Trophoblast cell (in vitro differentiated cells and primary cell): ENCODE measurements around the gene BROX.

Experiments used
- DNase-seq, 2 donors: peaks; one replicate each; pipeline ENCODE4 v3.0.0-alpha.2; 2016
- H2AFZ ChIP-seq: 2 replicates; pipeline ENCODE4 v1.6.1; 2013; ENCODE audit warnings: low read length, moderate library complexity, mild to moderate bottlenecking; ENCODE audit not compliant: insufficient read depth, poor library complexity
- H2AK5ac ChIP-seq: 2 replicates; pipeline ENCODE4 v1.6.1; 2013; ENCODE audit warnings: mild to moderate bottlenecking, low read length
- H2BK120ac ChIP-seq: 2 replicates; pipeline ENCODE4 v1.6.1; 2013; ENCODE audit warnings: low read length, mild to moderate bottlenecking, moderate library complexity; ENCODE audit not compliant: insufficient read depth, poor library complexity
- H2BK12ac ChIP-seq: 2 replicates; pipeline ENCODE4 v1.6.1; 2013; ENCODE audit warnings: mild to moderate bottlenecking, low read length, moderate library complexity
- H2BK5ac ChIP-seq: 2 replicates; pipeline ENCODE4 v1.6.1; 2013; ENCODE audit warnings: low read length, low read depth, moderate library complexity, mild to moderate bottlenecking; ENCODE audit not compliant: poor library complexity
- H3K14ac ChIP-seq: 2 replicates; pipeline ENCODE4 v1.6.1; 2013; ENCODE audit warnings: mild to moderate bottlenecking, low read length
- H3K18ac ChIP-seq: 2 replicates; pipeline ENCODE4 v1.6.1; 2013; ENCODE audit warnings: mild to moderate bottlenecking, low read length
- H3K23ac ChIP-seq: 2 replicates; pipeline ENCODE4 v1.6.1; 2013; ENCODE audit warnings: low read length
- H3K27ac ChIP-seq: 2 replicates; pipeline ENCODE4 v1.5.1; 2013; ENCODE audit warnings: low read depth, mild to moderate bottlenecking, inconsistent platforms, low read length, moderate library complexity
- H3K27me3 ChIP-seq: 2 replicates; pipeline ENCODE4 v1.6.1; 2013; ENCODE audit warnings: inconsistent platforms, mild to moderate bottlenecking, low read length, moderate library complexity; ENCODE audit not compliant: insufficient read depth
- H3K36me3 ChIP-seq, 2 experiments: 1 replicate in 1 of 2; 2 replicates in 1 of 2; pipeline ENCODE4 v1.6.1; 2013; ENCODE audit warnings: low read length in 2 of 2, mild to moderate bottlenecking in 2 of 2, moderate library complexity in 1 of 2; ENCODE audit not compliant: insufficient read depth in 2 of 2, control insufficient read depth in 1 of 2
- H3K4ac ChIP-seq: 2 replicates; pipeline ENCODE4 v1.6.1; 2013; ENCODE audit warnings: low read depth, mild to moderate bottlenecking, low read length, moderate library complexity
- H3K4me1 ChIP-seq, 2 experiments: 1 replicate in 1 of 2; 2 replicates in 1 of 2; pipeline ENCODE4 v1.6.1; 2013; ENCODE audit warnings: low read length in 2 of 2, mild to moderate bottlenecking in 2 of 2, moderate library complexity in 1 of 2; ENCODE audit not compliant: insufficient read depth in 2 of 2, control insufficient read depth in 1 of 2
- H3K4me2 ChIP-seq: 2 replicates; pipeline ENCODE4 v1.6.1; 2013; ENCODE audit warnings: inconsistent platforms, mild to moderate bottlenecking, low read length, moderate library complexity
- H3K4me3 ChIP-seq: 2 replicates; pipeline ENCODE4 v1.5.1; 2013; ENCODE audit warnings: mild to moderate bottlenecking, low read depth, low read length, inconsistent platforms
- H3K79me1 ChIP-seq: one replicate; pipeline ENCODE4 v1.6.1; 2013; ENCODE audit warnings: low read length
- H3K79me2 ChIP-seq: 2 replicates; pipeline ENCODE4 v1.6.1; 2013; ENCODE audit warnings: low read length, mild to moderate bottlenecking; ENCODE audit not compliant: control insufficient read depth, insufficient read depth, poor library complexity
- H3K9ac ChIP-seq: 2 replicates; pipeline ENCODE4 v1.6.1; 2013; ENCODE audit warnings: mild to moderate bottlenecking, low read length
- H3K9me3 ChIP-seq: 2 replicates; pipeline ENCODE4 v1.6.1; 2013; ENCODE audit warnings: low read depth, mild to moderate bottlenecking, control low read depth, inconsistent platforms, low read length; ENCODE audit not compliant: insufficient read depth
- H4K12ac ChIP-seq: 2 replicates; pipeline ENCODE4 v1.6.1; 2013; ENCODE audit warnings: low read depth, mild to moderate bottlenecking, low read length, moderate library complexity
- H4K8ac ChIP-seq: 2 replicates; pipeline ENCODE4 v1.6.1; 2013; ENCODE audit warnings: low read depth, mild to moderate bottlenecking, low read length, moderate library complexity
- H4K91ac ChIP-seq: one replicate; pipeline ENCODE4 v1.6.1; 2013; ENCODE audit warnings: low read depth, mild to moderate bottlenecking, low read length, moderate library complexity
- WGBS: extraction: QIAGEN DNeasy Blood & Tissue Kit; methylation state at CpG from one replicate; pipeline ENCODE4 v1.1.7; 2013; ENCODE audit warnings: missing lambda C conversion rate; ENCODE audit not compliant: insufficient read length, insufficient coverage; ENCODE audit errors: extremely low coverage; 5-methylcytosine and 5-hydroxymethylcytosine counted together

BROX gene

DNA sequence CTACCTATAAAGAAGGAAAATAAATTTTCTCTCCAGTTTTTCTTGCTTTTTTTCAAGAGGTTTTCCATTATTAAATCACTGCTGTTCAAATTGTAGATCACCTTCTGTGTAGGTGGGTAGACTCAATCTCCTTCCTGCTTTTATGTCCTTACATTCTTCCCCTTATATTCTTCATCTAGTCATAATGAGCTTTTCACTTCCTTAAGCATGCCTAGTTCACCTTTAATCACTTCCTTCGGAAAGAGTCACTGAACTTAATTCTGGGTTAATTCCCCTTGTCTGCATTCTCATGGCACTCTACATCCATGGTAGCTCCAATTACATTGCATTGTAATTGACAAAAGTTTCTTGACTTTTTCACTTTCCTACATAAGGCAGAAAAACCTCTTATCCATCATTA, 18.5 kb downstream of the BROX start:
- no peaks in the 10 kb centered on the region for H3K27me3 ChIP-seq
- no peak overlapping the region for H3K9ac ChIP-seq
- H3K27ac ChIP-seq: no peak overlapping the region
- no peak overlapping the region for H2BK5ac ChIP-seq
- no peak overlapping the region for H3K23ac ChIP-seq
- H3K79me2 ChIP-seq: no peaks in the 10 kb centered on the region
- DNase-seq: no peak
- no peaks in the 10 kb centered on the region for H3K4me1 ChIP-seq
- WGBS: no CpG with 5 or more reads among the region's 1 CpG
- H3K18ac ChIP-seq: no peak overlapping the region
- no peaks in the 10 kb centered on the region for H3K79me1 ChIP-seq
- H3K4ac ChIP-seq: no peak overlapping the region
- no peaks in the 10 kb centered on the region for H3K9me3 ChIP-seq
- H2BK12ac ChIP-seq: no peak overlapping the region
- H2AK5ac ChIP-seq: no peak overlapping the region
- H3K14ac ChIP-seq: no peak overlapping the region
- no peak overlapping the region for H2BK120ac ChIP-seq
- peaks cover 10 to 17% of the 10 kb centered on the region in 2 experiments for H3K36me3 ChIP-seq
- no peak overlapping the region for H4K12ac ChIP-seq
- no peak overlapping the region for H3K4me3 ChIP-seq
- H4K8ac ChIP-seq: no peak overlapping the region
- H4K91ac ChIP-seq: no peak overlapping the region
- H3K4me2 ChIP-seq: no peak overlapping the region
- H2AFZ ChIP-seq: no peak overlapping the region

DNA sequence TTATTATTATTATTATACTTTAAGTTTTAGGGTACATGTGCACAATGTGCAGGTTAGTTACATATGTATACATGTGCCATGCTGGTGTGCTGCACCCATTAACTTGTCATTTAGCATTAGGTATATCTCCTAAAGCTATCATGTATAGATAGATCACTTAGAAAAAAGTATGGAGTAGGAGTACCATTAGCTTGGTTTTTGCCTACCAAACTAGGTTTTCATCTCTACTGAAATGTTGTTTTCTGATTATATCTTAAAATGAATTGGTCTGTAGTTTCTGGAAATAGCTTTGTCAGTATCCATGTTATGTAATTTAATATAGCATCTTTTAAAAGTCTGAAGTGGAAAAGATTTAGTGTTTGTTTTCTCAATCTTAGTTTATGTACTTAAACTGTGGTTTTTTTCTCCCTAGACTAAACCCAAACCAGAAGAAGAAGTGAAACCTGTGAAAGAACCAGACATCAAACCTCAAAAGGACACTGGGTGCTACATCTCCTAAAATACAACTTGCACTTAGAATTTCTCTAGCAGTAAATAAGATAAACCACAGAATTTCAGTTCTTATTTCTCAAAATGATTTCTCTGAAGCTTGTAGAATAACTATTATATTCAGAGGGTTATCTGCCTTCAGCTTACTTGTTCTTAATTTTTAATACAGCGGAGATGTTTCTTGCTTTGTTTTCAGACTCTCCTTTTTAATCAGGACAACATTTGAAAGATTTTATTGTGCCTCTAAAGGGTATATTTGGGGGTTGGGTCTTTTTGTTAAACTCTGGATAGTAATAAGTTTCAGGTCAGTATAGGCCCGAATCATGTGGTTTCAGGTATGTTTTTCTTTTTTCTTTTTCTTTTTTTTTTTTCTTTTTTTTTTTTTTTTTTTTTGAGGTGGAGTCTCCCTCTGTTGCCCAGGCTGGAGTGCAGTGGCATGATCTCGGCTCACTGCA, 20.1 kb downstream of the BROX start:
- H2AK5ac ChIP-seq: no peak overlapping the region
- no peak overlapping the region for H2BK120ac ChIP-seq
- no peak overlapping the region for H3K18ac ChIP-seq
- H3K4me1 ChIP-seq: no peaks in the 10 kb centered on the region
- no peak overlapping the region for H2AFZ ChIP-seq
- H3K79me2 ChIP-seq: no peaks in the 10 kb centered on the region
- H3K79me1 ChIP-seq: no peaks in the 10 kb centered on the region
- H3K14ac ChIP-seq: no peak overlapping the region
- H3K27me3 ChIP-seq: no peaks in the 10 kb centered on the region
- WGBS: no CpG with 5 or more reads among the region's 3 CpGs
- H3K27ac ChIP-seq: no peak overlapping the region
- peaks cover 7 to 11% of the 10 kb centered on the region in 2 experiments for H3K36me3 ChIP-seq
- no peak overlapping the region for H4K12ac ChIP-seq
- no peak overlapping the region for H3K23ac ChIP-seq
- H2BK12ac ChIP-seq: no peak overlapping the region
- H3K4me2 ChIP-seq: no peak overlapping the region
- H4K91ac ChIP-seq: no peak overlapping the region
- H3K4ac ChIP-seq: no peak overlapping the region
- H3K4me3 ChIP-seq: no peak overlapping the region
- H3K9ac ChIP-seq: no peak overlapping the region
- no peak overlapping the region for H2BK5ac ChIP-seq
- no peak for DNase-seq
- no peaks in the 10 kb centered on the region for H3K9me3 ChIP-seq
- no peak overlapping the region for H4K8ac ChIP-seq

DNA sequence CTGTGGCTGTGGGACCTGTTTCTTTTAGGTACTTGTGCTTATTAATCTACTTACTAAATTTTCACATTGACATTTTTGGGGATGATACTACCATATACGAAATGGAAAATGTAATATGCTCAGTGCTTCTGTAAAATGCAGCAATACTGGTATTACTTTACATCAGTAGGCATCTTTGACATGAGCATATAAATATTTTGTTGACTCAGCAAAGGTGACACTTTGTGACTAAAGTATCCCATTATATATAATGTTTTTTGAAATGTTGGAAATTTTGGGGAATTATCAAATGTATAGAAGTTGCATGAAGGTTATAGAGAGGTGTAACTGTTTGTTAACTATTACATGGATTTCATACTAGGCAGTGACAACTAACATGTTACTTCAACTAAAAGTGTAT, 22.4 kb downstream of the BROX start:
- no peaks in the 10 kb centered on the region for H3K79me1 ChIP-seq
- H2AK5ac ChIP-seq: no peak overlapping the region
- H3K14ac ChIP-seq: no peak overlapping the region
- H3K18ac ChIP-seq: no peak overlapping the region
- H3K9me3 ChIP-seq: no peaks in the 10 kb centered on the region
- H3K27me3 ChIP-seq: no peaks in the 10 kb centered on the region
- no peak overlapping the region for H2BK5ac ChIP-seq
- H3K4ac ChIP-seq: no peak overlapping the region
- no peaks in the 10 kb centered on the region for H3K79me2 ChIP-seq
- no peak overlapping the region for H2BK12ac ChIP-seq
- H3K23ac ChIP-seq: no peak overlapping the region
- peaks cover 7 to 11% of the 10 kb centered on the region in 2 experiments for H3K36me3 ChIP-seq
- no peak overlapping the region for H4K91ac ChIP-seq
- H4K8ac ChIP-seq: no peak overlapping the region
- H4K12ac ChIP-seq: no peak overlapping the region
- WGBS: no CpG with 5 or more reads among the region's 1 CpG
- no peak overlapping the region for H2BK120ac ChIP-seq
- H3K4me2 ChIP-seq: no peak overlapping the region
- no peak overlapping the region for H3K4me3 ChIP-seq
- H3K27ac ChIP-seq: no peak overlapping the region
- no peak overlapping the region for H2AFZ ChIP-seq
- DNase-seq: no peak
- no peak overlapping the region for H3K9ac ChIP-seq
- no peaks in the 10 kb centered on the region for H3K4me1 ChIP-seq

DNA sequence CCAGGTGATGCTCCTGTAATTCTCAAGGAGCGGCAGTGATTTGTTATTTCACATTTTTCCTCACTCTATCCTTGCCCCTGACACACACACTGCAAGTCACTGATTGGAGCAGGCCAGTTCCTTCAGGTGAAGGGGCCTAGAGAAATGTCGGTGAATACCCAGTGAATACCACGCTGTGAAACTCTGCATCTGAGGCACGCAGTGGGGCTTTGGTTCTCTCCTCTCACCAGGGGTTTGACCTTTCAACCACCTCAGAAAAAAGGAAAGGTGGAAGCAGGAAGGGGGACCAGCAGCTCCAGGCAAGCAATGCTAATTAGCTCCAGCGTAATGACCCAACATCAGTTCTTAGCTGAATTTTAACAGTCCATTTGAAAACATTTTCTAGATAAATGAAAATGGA, 24.1 kb downstream of the BROX start:
- Histone ChIP-seq H3K27me3 (no peaks in the 10 kb centered on the region), H2AK5ac (no peak overlapping the region), H2AFZ (no peak overlapping the region), H3K4me3 (no peak overlapping the region), H3K18ac (no peak overlapping the region), H3K9ac (no peak overlapping the region), H3K4me1 (no peaks in the 10 kb centered on the region), H3K27ac (no peak overlapping the region), H2BK5ac (no peak overlapping the region), H4K12ac (no peak overlapping the region), H3K4ac (no peak overlapping the region), H2BK120ac (no peak overlapping the region), H3K4me2 (no peak overlapping the region), H3K79me1 (no peaks in the 10 kb centered on the region), H2BK12ac (no peak overlapping the region), H4K8ac (no peak overlapping the region), H4K91ac (no peak overlapping the region), H3K36me3 (peaks cover 3 to 7% of the 10 kb centered on the region in 2 experiments), H3K14ac (no peak overlapping the region), H3K79me2 (no peaks in the 10 kb centered on the region), H3K9me3 (no peaks in the 10 kb centered on the region), H3K23ac (no peak overlapping the region)
- no peak for DNase-seq
- WGBS: no CpG with 5 or more reads among the region's 5 CpGs
